CD4-positive, alpha-beta T cell (primary cell): ENCODE data around the gene OR2G6. TPM values are rescaled to one million over a fixed set of nuclear protein-coding genes. Genes with fewer than 3 reads are reported as not detected.
"Not testable (repeated sequence)": the region's sequence is repeated elsewhere in the genome, so short reads cannot be mapped to it uniquely, and the experiment has no call there.

Experiments
- ATAC-seq: fragments of 200-7000 bp; cut with Tn5 transposase; one replicate; pipeline ENCODE4 v1.10.0; 2022; ENCODE audit warnings: mild to moderate bottlenecking; ENCODE audit not compliant: poor library complexity
- CTCF ChIA-PET: fragments of 350-600 bp; sonication (Branson Sonifier 250); formaldehyde crosslinking; loops from one replicate; lab custom pipeline; 2021; ENCODE audit warnings: antibody characterized with exemption, inconsistent platforms; lab: Charles Lee
- POLR2A ChIA-PET: fragments of 350-600 bp; sonication (Branson Sonifier 250); formaldehyde crosslinking; loops from one replicate; lab custom pipeline; 2021; ENCODE audit warnings: antibody characterized with exemption, inconsistent platforms; lab: Charles Lee
- DNase-seq, 14 experiments: peaks; one replicate each; pipeline ENCODE4 v3.0.0-alpha.2; 2013 to 2020; ENCODE audit warnings: mixed read lengths in 2 of 14
- H3K27ac ChIP-seq, 2 donors: one replicate each; pipeline versions ENCODE4 v1.5.1 to v1.7.0; 2013; ENCODE audit warnings: low read length in 2 of 2, low read depth in 1 of 2, mild to moderate bottlenecking in 1 of 2
- H3K27me3 ChIP-seq, 2 experiments: 1 replicate in 1 of 2; 2 replicates in 1 of 2; pipeline versions ENCODE4 v1.6.1 to v1.7.0; 2013; ENCODE audit warnings: low read length in 2 of 2, control low read depth in 1 of 2, mild to moderate bottlenecking in 1 of 2, moderate library complexity in 1 of 2; ENCODE audit not compliant: insufficient read depth in 2 of 2, control insufficient read depth in 1 of 2
- H3K36me3 ChIP-seq: one replicate; pipeline ENCODE4 v1.6.1; 2013; ENCODE audit warnings: low read length, control low read depth; ENCODE audit not compliant: insufficient read depth
- H3K4me1 ChIP-seq: one replicate; pipeline ENCODE4 v1.6.1; 2013; ENCODE audit warnings: low read length, control low read depth; ENCODE audit not compliant: insufficient read depth
- H3K4me3 ChIP-seq: one replicate; pipeline ENCODE4 v1.5.1; 2013; ENCODE audit warnings: mild to moderate bottlenecking, low read length, moderate library complexity
- H3K9me3 ChIP-seq, 2 experiments: 1 replicate in 1 of 2; 2 replicates in 1 of 2; pipeline versions ENCODE4 v1.6.1 to v1.7.0; 2013; ENCODE audit warnings: low read length in 2 of 2, mild to moderate bottlenecking in 2 of 2, control low read depth in 1 of 2, moderate library complexity in 1 of 2; ENCODE audit not compliant: control insufficient read depth in 1 of 2, insufficient read depth in 1 of 2
- H3K27ac Mint-ChIP-seq: one replicate; pipeline ENCODE4 v1.8.0; 2020; ENCODE audit warnings: mixed read lengths
- H3K27me3 Mint-ChIP-seq: one replicate; pipeline ENCODE4 v1.8.0; 2021; ENCODE audit warnings: mixed read lengths
- H3K36me3 Mint-ChIP-seq: one replicate; pipeline ENCODE4 v1.8.0; 2021; ENCODE audit warnings: low read depth, mixed read lengths
- H3K4me1 Mint-ChIP-seq: one replicate; pipeline ENCODE4 v1.8.0; 2021; ENCODE audit warnings: low read depth, mixed read lengths
- H3K4me3 Mint-ChIP-seq: one replicate; pipeline ENCODE4 v1.8.0; 2020; ENCODE audit warnings: mild to moderate bottlenecking, mixed read lengths
- H3K9me3 Mint-ChIP-seq: one replicate; pipeline ENCODE4 v1.8.0; 2020; ENCODE audit warnings: mixed read lengths
- intact Hi-C, 2 experiments: fragments of 100-400 bp; cut with DNase I in 1 of 2; cut with micrococcal nuclease in 1 of 2; formaldehyde crosslinking; loops; one replicate each; pipeline versions ENCODE4 v1.15.1 to v1.9.0; 2023 to 2025; cut with DNase I, micrococcal nuclease
- total RNA-seq, 174 experiments: library from RNA in 2 of 174; stranded (reverse) in 2 of 174; gene quantifications; one replicate each; pipeline ENCODE4 v1.2.3 and lab custom pipeline; 2021 to 2026

The OR2G6 gene
- total RNA-seq, 2 experiments from 2014 or later, result not detected

GRCh38 chr1:248569049-248569448 lies 61.2 kb downstream of the OR2G6 start:
- H3K9me3 ChIP-seq, ATAC-seq, POLR2A ChIA-PET, DNase-seq, H3K27me3 ChIP-seq, CTCF ChIA-PET, H3K9me3 Mint-ChIP-seq, H3K27me3 Mint-ChIP-seq, H3K36me3 Mint-ChIP-seq, intact Hi-C loops, H3K36me3 ChIP-seq, H3K4me3 Mint-ChIP-seq, H3K4me1 ChIP-seq, H3K4me3 ChIP-seq, H3K27ac ChIP-seq, H3K27ac Mint-ChIP-seq: not testable (repeated sequence)
- H3K4me1 Mint-ChIP-seq, result peaks cover 19% of the 10 kb centered on the region

GRCh38 chr1:248570811-248571210 lies 62.9 kb downstream of the OR2G6 start:
- H3K27me3 ChIP-seq, H3K36me3 Mint-ChIP-seq, ATAC-seq, H3K27me3 Mint-ChIP-seq, H3K36me3 ChIP-seq, POLR2A ChIA-PET, intact Hi-C loops, H3K9me3 Mint-ChIP-seq, DNase-seq, H3K9me3 ChIP-seq, H3K4me1 ChIP-seq, CTCF ChIA-PET, H3K27ac ChIP-seq, H3K4me3 ChIP-seq, H3K4me3 Mint-ChIP-seq: not testable (repeated sequence)
- H3K27ac Mint-ChIP-seq, result peak overlapping the region; percentile 42
- peaks cover 14% of the 10 kb centered on the region for H3K4me1 Mint-ChIP-seq

- H3K4me3 Mint-ChIP-seq, H3K4me1 Mint-ChIP-seq, H3K9me3 Mint-ChIP-seq, DNase-seq, H3K36me3 ChIP-seq, H3K27ac ChIP-seq, intact Hi-C loops, CTCF ChIA-PET, H3K4me3 ChIP-seq, ATAC-seq, H3K27ac Mint-ChIP-seq, H3K27me3 ChIP-seq, H3K36me3 Mint-ChIP-seq, H3K4me1 ChIP-seq, POLR2A ChIA-PET, H3K27me3 Mint-ChIP-seq, H3K9me3 ChIP-seq: not testable (repeated sequence)
These were observed 64.2 kb downstream of the OR2G6 start for GRCh38 chr1:248572049-248572448.

GRCh38 chr1:248573856-248574255 lies 66.0 kb downstream of the OR2G6 start:
- DNase-seq, intact Hi-C loops, H3K4me1 Mint-ChIP-seq, H3K9me3 Mint-ChIP-seq, H3K36me3 ChIP-seq, H3K4me3 ChIP-seq, H3K4me1 ChIP-seq, ATAC-seq, H3K27me3 Mint-ChIP-seq, H3K9me3 ChIP-seq, CTCF ChIA-PET, H3K36me3 Mint-ChIP-seq, H3K27ac ChIP-seq, POLR2A ChIA-PET, H3K4me3 Mint-ChIP-seq, H3K27ac Mint-ChIP-seq, H3K27me3 ChIP-seq: not testable (repeated sequence)

GRCh38 chr1:248574657-248575056 lies 66.8 kb downstream of the OR2G6 start, which contains the start of gene OR2T34:
TSS of gene OR2T34 (minus strand) at chr1:248574757. CDS start at chr1:248574757, 0 bp downstream.
- H3K27ac Mint-ChIP-seq, ATAC-seq, DNase-seq, H3K9me3 ChIP-seq, POLR2A ChIA-PET, H3K4me1 Mint-ChIP-seq, H3K4me1 ChIP-seq, H3K27ac ChIP-seq, CTCF ChIA-PET, H3K27me3 Mint-ChIP-seq, H3K4me3 ChIP-seq, H3K36me3 Mint-ChIP-seq, H3K27me3 ChIP-seq, H3K9me3 Mint-ChIP-seq, H3K36me3 ChIP-seq, intact Hi-C loops, H3K4me3 Mint-ChIP-seq: not testable (repeated sequence)
